ENCODE results near the gene ZCCHC10.
"Not testable (repeated sequence)": the region's sequence is repeated elsewhere in the genome, so short reads cannot be mapped to it uniquely, and the experiment has no call there.

The ZCCHC10 gene

GRCh38 chr5:132979367-132979940, 46.9 kb downstream of the ZCCHC10 start:
- no peak for DNase-seq (ENCODE audit: low read depth in 2 of 2)

- DNase-seq (ENCODE audit: low read depth in 2 of 2) = no peak
These were observed 49.5 kb downstream of the ZCCHC10 start for GRCh38 chr5:132976852-132977251.

GRCh38 chr5:132972436-132972828, 53.9 kb downstream of the ZCCHC10 start:
- DNase-seq (ENCODE audit: low read depth in 2 of 2) = not testable (repeated sequence)

- DNase-seq (ENCODE audit: low read depth in 2 of 2) = no peak
These were observed 54.6 kb downstream of the ZCCHC10 start for GRCh38 chr5:132971483-132972435.

GRCh38 chr5:132965120-132965519, 61.2 kb downstream of the ZCCHC10 start:
- DNase-seq (ENCODE audit: low read depth in 2 of 2) = no peak

- peak; percentile 71 to 73 for DNase-seq (ENCODE audit: low read depth in 2 of 2)
These were observed 62.9 kb downstream of the ZCCHC10 start, which contains the start of gene AFF4 for GRCh38 chr5:132963171-132964104. Gene AFF4 (minus strand): TSS chr5:132963634. CDS start chr5:132937189, 26,445 bp downstream.

- DNase-seq (ENCODE audit: low read depth in 2 of 2) = no peak
These were observed 63.8 kb downstream of the ZCCHC10 start for GRCh38 chr5:132962429-132963021.

- DNase-seq (ENCODE audit: low read depth in 2 of 2) = no peak
These were observed 64.5 kb downstream of the ZCCHC10 start for GRCh38 chr5:132961887-132962286.

GRCh38 chr5:132961123-132961815, 65.1 kb downstream of the ZCCHC10 start:
- DNase-seq (ENCODE audit: low read depth in 2 of 2) = not testable (repeated sequence)

- DNase-seq (ENCODE audit: low read depth in 2 of 2) = not testable (repeated sequence)
These were observed 70.1 kb downstream of the ZCCHC10 start for GRCh38 chr5:132956166-132956799.

GRCh38 chr5:132953710-132954109, 72.6 kb downstream of the ZCCHC10 start:
- no peak for DNase-seq (ENCODE audit: low read depth in 2 of 2)

- no peak for DNase-seq (ENCODE audit: low read depth in 2 of 2)
These were observed 73.5 kb downstream of the ZCCHC10 start for GRCh38 chr5:132952829-132953228.

GRCh38 chr5:132951897-132952296, 74.5 kb downstream of the ZCCHC10 start:
- DNase-seq (ENCODE audit: low read depth in 2 of 2) = no peak

GRCh38 chr5:132949136-132949535, 77.2 kb downstream of the ZCCHC10 start:
- DNase-seq (ENCODE audit: low read depth in 2 of 2) = no peak

- DNase-seq (ENCODE audit: low read depth in 2 of 2) = no peak
These were observed 78.7 kb downstream of the ZCCHC10 start for GRCh38 chr5:132947671-132948070.
